AG09319 (cell line): ENCODE data around the gene CORO2B.

Source experiments
- DNase-seq: peaks from one replicate; pipeline ENCODE4 v3.0.0-alpha.2; 2010; ENCODE audit warnings: low read depth; ENCODE audit errors: extremely low read depth
- CTCF ChIP-seq: IDR thresholded peaks from 2 replicates; pipeline ENCODE4 v1.5.1; 2011; ENCODE audit warnings: low read depth, mild to moderate bottlenecking, inconsistent platforms, low read length, moderate library complexity

Gene CORO2B

GRCh38 chr15:68559345-68560310 lies 19.2 kb upstream of the CORO2B start:
- DNase-seq, result no peak
- peak; percentile 93 for TF ChIP-seq CTCF

GRCh38 chr15:68560501-68561113 lies 18.2 kb upstream of the CORO2B start:
- no peak for TF ChIP-seq CTCF
- no peak for DNase-seq

GRCh38 chr15:68561171-68561900 lies 17.5 kb upstream of the CORO2B start:
- no peak for DNase-seq

GRCh38 chr15:68561901-68562300 lies 16.9 kb upstream of the CORO2B start:
- DNase-seq, result no peak
- TF ChIP-seq CTCF, result no peak

More at GRCh38 chr15:68561171-68561900, 17.5 kb upstream of the CORO2B start:
- no peak for TF ChIP-seq CTCF

GRCh38 chr15:68564173-68564572 lies 14.6 kb upstream of the CORO2B start:
- DNase-seq, result no peak
- no peak for TF ChIP-seq CTCF

GRCh38 chr15:68565234-68565633 lies 13.6 kb upstream of the CORO2B start:
- no peak for DNase-seq
- TF ChIP-seq CTCF, result no peak
